Measurements from ENCODE around the gene CDH26. TPM values are rescaled to one million over a fixed set of nuclear protein-coding genes. Genes with fewer than 3 reads are reported as not detected.

Gene CDH26
- total RNA-seq, 1 experiment from 2014 or later, result 1.1 TPM

GRCh38 chr20:59931511-59932312 is 26.5 kb upstream of the CDH26 start:
- H3K4me3 Mint-ChIP-seq (ENCODE audit: low read depth, unreplicated experiment), result peak overlapping the region; percentile 85
- no peak for DNase-seq
- H3K36me3 Mint-ChIP-seq (ENCODE audit: insufficient read depth, unreplicated experiment), result peaks cover 27% of the 10 kb centered on the region
- no peaks in the 10 kb centered on the region for H3K9me3 Mint-ChIP-seq (ENCODE audit: low read depth, unreplicated experiment)
- H3K27me3 Mint-ChIP-seq (ENCODE audit: unreplicated experiment), result no peaks in the 10 kb centered on the region
- TSS peak; percentile 33 for BruUV-seq (replicated peaks)
- intact Hi-C loops (cut with micrococcal nuclease; ENCODE audit: unreplicated experiment), result no loop called here
- peaks cover 49% of the 10 kb centered on the region for H3K4me1 Mint-ChIP-seq (ENCODE audit: low read depth, unreplicated experiment)
- peak overlapping the region; percentile 78 for H3K27ac Mint-ChIP-seq (ENCODE audit: unreplicated experiment)
- CTCF ChIA-PET, result no interaction called here
- TF ChIP-seq CTCF (IDR thresholded peaks at IDR 0.05; ENCODE audit: unreplicated experiment), result no peak

DNA sequence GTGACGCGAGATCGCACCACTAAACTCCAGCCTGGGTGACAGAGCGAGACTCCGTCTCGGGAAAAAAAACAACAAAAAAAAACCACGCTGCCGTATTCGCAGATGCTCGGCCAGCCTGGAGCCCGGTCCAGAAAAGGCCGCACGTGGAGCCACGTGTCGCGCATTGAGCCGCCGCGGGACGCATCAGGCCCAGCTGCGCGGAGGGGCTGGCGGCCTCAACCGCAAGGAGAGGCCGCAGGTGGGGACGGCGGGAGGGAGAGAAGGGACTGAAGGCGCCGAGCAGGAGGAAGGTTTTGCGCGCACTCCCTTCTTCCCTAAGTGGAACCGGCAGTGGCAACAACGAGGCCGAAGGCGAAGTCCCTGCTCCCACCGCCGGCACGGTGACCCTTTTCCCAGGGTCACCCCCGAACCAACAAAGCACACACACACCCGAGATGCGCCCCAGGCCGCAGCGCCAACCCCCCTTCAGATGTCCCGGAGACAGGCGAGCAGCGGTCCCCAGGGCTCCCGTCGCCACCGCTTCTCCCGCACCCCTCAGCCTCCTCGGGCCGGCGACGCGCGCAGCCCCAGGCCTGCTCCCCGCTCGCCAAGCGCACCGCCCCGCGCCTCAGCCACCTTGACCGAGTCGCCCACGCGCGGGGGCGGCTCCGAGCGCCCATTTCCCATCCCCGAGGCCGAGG is 25.5 kb upstream of the CDH26 start:
- BruUV-seq (replicated peaks), result no TSS peak
- Mint-ChIP-seq H3K4me3 (ENCODE audit: low read depth, unreplicated experiment) (peak overlapping the region; percentile 85), H3K4me1 (ENCODE audit: low read depth, unreplicated experiment) (peaks cover 39% of the 10 kb centered on the region), H3K27me3 (ENCODE audit: unreplicated experiment) (no peaks in the 10 kb centered on the region), H3K9me3 (ENCODE audit: low read depth, unreplicated experiment) (no peaks in the 10 kb centered on the region), H3K27ac (ENCODE audit: unreplicated experiment) (no peak overlapping the region), H3K36me3 (ENCODE audit: insufficient read depth, unreplicated experiment) (peaks cover 27% of the 10 kb centered on the region)
- intact Hi-C loops (cut with micrococcal nuclease; ENCODE audit: unreplicated experiment), result no loop called here
- DNase-seq, result no peak
- CTCF ChIA-PET, result interaction anchor here (1.7 kb wide), 1 partner anchor 40 kb away, joined by 4 read pairs; no protein-coding TSS in a partner anchor
- no peak for TF ChIP-seq CTCF (IDR thresholded peaks at IDR 0.05; ENCODE audit: unreplicated experiment)

- CTCF ChIA-PET, result interaction anchor here (0.8 to 1.7 kb wide), 5 partner anchors 11 to 102 kb away, joined by 3 to 4 read pairs (median 4); no protein-coding TSS in a partner anchor
- TF ChIP-seq CTCF (IDR thresholded peaks at IDR 0.05; ENCODE audit: unreplicated experiment), result no peak
- no peaks in the 10 kb centered on the region for H3K27me3 Mint-ChIP-seq (ENCODE audit: unreplicated experiment)
- no TSS peak for BruUV-seq (replicated peaks)
- H3K4me3 Mint-ChIP-seq (ENCODE audit: low read depth, unreplicated experiment), result peak within 1 kb of the TSS; percentile 85
- H3K9me3 Mint-ChIP-seq (ENCODE audit: low read depth, unreplicated experiment), result no peaks in the 10 kb centered on the region
- peaks cover 44% of the 10 kb centered on the region for H3K4me1 Mint-ChIP-seq (ENCODE audit: low read depth, unreplicated experiment)
- DNase-seq, result peak; percentile 87
- peaks cover 31% of the 10 kb centered on the region for H3K36me3 Mint-ChIP-seq (ENCODE audit: insufficient read depth, unreplicated experiment)
- intact Hi-C loops (cut with micrococcal nuclease; ENCODE audit: unreplicated experiment), result no loop called here
- H3K27ac Mint-ChIP-seq (ENCODE audit: unreplicated experiment), result peak within 1 kb of the TSS; percentile 79
Observed at GRCh38 chr20:59933296-59933848, 24.9 kb upstream of the CDH26 start, which contains the start of gene SYCP2. TSS of gene SYCP2 (minus strand) at chr20:59933637. CDS start at chr20:59922413, 11,224 bp downstream.

DNA sequence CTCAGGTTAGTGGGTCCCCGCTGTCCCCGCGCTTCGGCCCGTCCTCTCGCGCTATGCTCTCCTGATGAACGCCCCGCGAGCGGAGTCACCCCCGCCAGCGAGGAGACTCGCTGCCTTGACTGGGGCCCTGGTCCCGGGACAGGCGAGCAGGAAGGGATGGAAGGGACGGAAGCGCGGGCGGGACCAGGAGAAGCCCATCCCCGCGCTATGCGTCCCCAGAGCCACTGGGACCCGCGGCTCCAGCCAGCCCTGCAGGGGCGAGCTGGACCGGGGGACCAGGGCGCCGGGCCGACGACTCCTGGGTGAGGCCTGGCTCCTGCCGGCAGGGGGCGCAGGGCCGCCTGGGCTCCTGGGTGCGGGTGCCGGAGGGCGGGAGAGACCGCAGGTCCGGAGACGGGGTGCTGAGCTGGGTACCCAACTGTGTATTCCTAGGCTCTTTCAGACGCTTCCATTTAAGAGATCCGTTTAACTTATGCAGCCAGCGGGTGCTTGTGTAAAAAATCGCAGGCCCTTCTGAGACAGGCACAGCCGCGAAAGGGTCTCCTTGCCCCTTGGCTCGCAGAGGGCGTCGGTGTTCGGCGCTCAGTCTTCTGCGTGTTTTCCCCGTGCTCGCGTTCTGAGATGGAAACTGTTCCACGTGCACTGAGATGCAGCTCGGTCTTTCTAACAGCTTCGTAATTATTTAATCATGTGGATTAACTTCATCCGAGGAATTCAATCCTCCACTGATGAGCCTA is 24.2 kb upstream of the CDH26 start:
- TF ChIP-seq CTCF (IDR thresholded peaks at IDR 0.05; ENCODE audit: unreplicated experiment), result peak; percentile 98
- Mint-ChIP-seq H3K4me3 (ENCODE audit: low read depth, unreplicated experiment) (peak overlapping the region; percentile 85), H3K36me3 (ENCODE audit: insufficient read depth, unreplicated experiment) (peaks cover 37% of the 10 kb centered on the region), H3K9me3 (ENCODE audit: low read depth, unreplicated experiment) (no peaks in the 10 kb centered on the region), H3K27me3 (ENCODE audit: unreplicated experiment) (no peaks in the 10 kb centered on the region), H3K27ac (ENCODE audit: unreplicated experiment) (peak overlapping the region; percentile 79), H3K4me1 (ENCODE audit: low read depth, unreplicated experiment) (peaks cover 44% of the 10 kb centered on the region)
- CTCF ChIA-PET, result interaction anchor here (0.6 to 1.7 kb wide), 11 partner anchors 8 to 123 kb away, joined by 3 to 7 read pairs (median 4); no protein-coding TSS in a partner anchor
- intact Hi-C loops (cut with micrococcal nuclease; ENCODE audit: unreplicated experiment), result no loop called here
- BruUV-seq (replicated peaks), result no TSS peak
- DNase-seq, result peak; percentile 98

Data from Calu3 (cell line).